Measurements from ENCODE around the gene IGIP. TPM values are rescaled to one million over a fixed set of nuclear protein-coding genes. Genes with fewer than 3 reads are reported as not detected.
A peak's percentile ranks its signal among the peaks of the same experiment; 100 is the strongest.

Gene IGIP
- polyA plus RNA-seq, 3 donors, result 0.08 to 0.75 TPM; not detected in 1

DNA sequence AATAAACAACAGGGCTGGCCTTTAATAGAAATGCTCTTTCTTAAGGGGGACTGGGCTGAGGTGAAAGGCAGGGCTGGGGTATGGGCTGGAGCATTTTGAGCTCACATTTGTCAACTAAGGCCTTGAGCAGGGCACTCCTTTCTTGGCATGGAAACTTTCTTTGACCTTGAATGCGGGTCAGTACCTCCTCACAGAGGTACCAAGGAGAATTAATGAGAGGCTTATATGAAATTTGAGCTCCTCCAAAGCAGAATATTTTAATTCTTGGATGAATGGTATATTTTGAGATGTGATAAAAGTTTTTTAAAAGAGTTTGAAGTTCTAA is 52.3 kb downstream of the IGIP start:
- TF ChIP-seq, protein P1, sequence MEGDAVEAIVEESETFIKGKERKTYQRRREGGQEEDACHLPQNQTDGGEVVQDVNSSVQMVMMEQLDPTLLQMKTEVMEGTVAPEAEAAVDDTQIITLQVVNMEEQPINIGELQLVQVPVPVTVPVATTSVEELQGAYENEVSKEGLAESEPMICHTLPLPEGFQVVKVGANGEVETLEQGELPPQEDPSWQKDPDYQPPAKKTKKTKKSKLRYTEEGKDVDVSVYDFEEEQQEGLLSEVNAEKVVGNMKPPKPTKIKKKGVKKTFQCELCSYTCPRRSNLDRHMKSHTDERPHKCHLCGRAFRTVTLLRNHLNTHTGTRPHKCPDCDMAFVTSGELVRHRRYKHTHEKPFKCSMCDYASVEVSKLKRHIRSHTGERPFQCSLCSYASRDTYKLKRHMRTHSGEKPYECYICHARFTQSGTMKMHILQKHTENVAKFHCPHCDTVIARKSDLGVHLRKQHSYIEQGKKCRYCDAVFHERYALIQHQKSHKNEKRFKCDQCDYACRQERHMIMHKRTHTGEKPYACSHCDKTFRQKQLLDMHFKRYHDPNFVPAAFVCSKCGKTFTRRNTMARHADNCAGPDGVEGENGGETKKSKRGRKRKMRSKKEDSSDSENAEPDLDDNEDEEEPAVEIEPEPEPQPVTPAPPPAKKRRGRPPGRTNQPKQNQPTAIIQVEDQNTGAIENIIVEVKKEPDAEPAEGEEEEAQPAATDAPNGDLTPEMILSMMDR (IDR thresholded peaks at IDR 0.05), result no peak
- Mint-ChIP-seq H3K27ac (peak overlapping the region in 1 of 7 donors; percentile 17), H3K27me3 (ENCODE audit: low read depth in 3 of 3) (peaks cover 1 to 9% (median 3%) of the 10 kb centered on the region in 3 donors), H3K9me3 (peaks cover 0 to 2% (median 0%) of the 10 kb centered on the region in 7 donors), H3K4me3 (no peak overlapping the region), H3K4me1 (peaks cover 29% of the 10 kb centered on the region), H3K36me3 (peaks cover 0 to 4% of the 10 kb centered on the region in 2 donors)
- no peaks in the 10 kb centered on the region for H3K9me3 ChIP-seq (replicated peaks in 1 of 2; ENCODE audit: control insufficient read depth in 1 of 2, insufficient read depth in 1 of 2, low read length in 2 of 2)
- H3K4me1 ChIP-seq (ENCODE audit: control insufficient read depth in 1 of 2, insufficient read depth in 2 of 2, low read length in 2 of 2), result peaks cover 25 to 26% of the 10 kb centered on the region in 2 donors
- H3K36me3 ChIP-seq (replicated peaks in 1 of 2; ENCODE audit: control insufficient read depth in 1 of 2, insufficient read depth in 2 of 2, low read length in 2 of 2), result no peaks in the 10 kb centered on the region
- no peaks in the 10 kb centered on the region for H3K27me3 ChIP-seq (ENCODE audit: control insufficient read depth in 2 of 2, insufficient read depth in 2 of 2, low read length in 2 of 2)
- H2AFZ ChIP-seq (ENCODE audit: insufficient read depth, low read depth, low read length, poor library complexity, severe bottlenecking), result no peak overlapping the region
- H3K9ac ChIP-seq (ENCODE audit: insufficient read depth, low read length, poor library complexity, severe bottlenecking), result no peak overlapping the region
- H3K4me2 ChIP-seq (replicated peaks; ENCODE audit: extremely low read depth, low read length, poor library complexity, severe bottlenecking), result no peak overlapping the region
- no CpG with 5 or more reads among the region's 1 CpG for WGBS (ENCODE audit: insufficient coverage)
- H3K27ac ChIP-seq (ENCODE audit: low read depth in 1 of 2, low read length in 2 of 2), result no peak overlapping the region
- H3K79me2 ChIP-seq (ENCODE audit: insufficient read depth, low read length), result peaks cover 7% of the 10 kb centered on the region
- no peaks in the 10 kb centered on the region for H4K20me1 ChIP-seq (ENCODE audit: insufficient read depth, low read length)
- H3K4me3 ChIP-seq (replicated peaks in 1 of 3; ENCODE audit: low read depth in 2 of 3, low read length in 3 of 3), result no peak overlapping the region
- intact Hi-C loops (cut with micrococcal nuclease), result no loop called here
- no peak for DNase-seq

DNA sequence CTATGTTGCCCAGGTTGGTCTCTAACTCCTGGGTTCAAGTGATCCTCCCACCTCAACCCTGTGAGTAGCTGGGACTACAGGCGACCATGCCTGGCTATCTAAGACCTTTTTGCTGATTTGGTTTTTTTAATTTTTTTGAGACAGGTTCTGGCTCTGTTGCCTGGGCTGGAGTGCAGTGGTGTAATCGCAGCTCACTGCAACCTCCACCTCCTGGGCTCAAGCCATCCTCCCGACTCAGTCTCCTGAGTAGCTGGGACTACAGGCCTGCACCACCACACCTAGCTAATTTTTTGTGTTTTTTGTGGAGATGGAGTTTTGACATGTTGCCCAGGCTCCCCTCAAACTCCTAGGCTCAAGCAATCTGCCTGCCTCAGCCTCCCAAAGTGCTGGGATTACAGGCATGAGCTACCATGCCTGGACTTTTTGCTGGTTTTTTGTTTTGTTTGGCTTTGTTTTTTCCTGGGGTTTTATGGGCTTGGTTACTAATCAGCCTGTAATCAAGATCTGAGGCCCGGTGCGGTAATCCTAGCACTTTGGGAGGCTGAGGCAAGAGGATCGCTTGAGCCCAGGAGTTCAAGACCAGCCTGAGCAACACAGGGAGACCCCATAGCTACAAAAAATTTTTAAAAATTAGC is 52.9 kb downstream of the IGIP start:
- H3K27ac Mint-ChIP-seq, result no peak overlapping the region
- intact Hi-C loops (cut with micrococcal nuclease), result no loop called here
- Histone ChIP-seq H3K9me3 (replicated peaks in 1 of 2; ENCODE audit: control insufficient read depth in 1 of 2, insufficient read depth in 1 of 2, low read length in 2 of 2) (no peaks in the 10 kb centered on the region), H3K9ac (ENCODE audit: insufficient read depth, low read length, poor library complexity, severe bottlenecking) (no peak overlapping the region), H3K79me2 (ENCODE audit: insufficient read depth, low read length) (peaks cover 7% of the 10 kb centered on the region), H3K27me3 (ENCODE audit: control insufficient read depth in 2 of 2, insufficient read depth in 2 of 2, low read length in 2 of 2) (no peaks in the 10 kb centered on the region), H3K4me3 (replicated peaks in 1 of 3; ENCODE audit: low read depth in 2 of 3, low read length in 3 of 3) (no peak overlapping the region), H3K27ac (ENCODE audit: low read depth in 1 of 2, low read length in 2 of 2) (no peak overlapping the region), H3K36me3 (replicated peaks in 1 of 2; ENCODE audit: control insufficient read depth in 1 of 2, insufficient read depth in 2 of 2, low read length in 2 of 2) (no peaks in the 10 kb centered on the region), H3K4me1 (ENCODE audit: control insufficient read depth in 1 of 2, insufficient read depth in 2 of 2, low read length in 2 of 2) (peaks cover 31 to 32% of the 10 kb centered on the region in 2 donors), H3K4me2 (replicated peaks; ENCODE audit: extremely low read depth, low read length, poor library complexity, severe bottlenecking) (no peak overlapping the region), H2AFZ (ENCODE audit: insufficient read depth, low read depth, low read length, poor library complexity, severe bottlenecking) (no peak overlapping the region), H4K20me1 (ENCODE audit: insufficient read depth, low read length) (no peaks in the 10 kb centered on the region)
- 94% methylated on average over 3 of the region's 6 CpGs for WGBS (ENCODE audit: insufficient coverage)
- TF ChIP-seq, protein P1 (IDR thresholded peaks at IDR 0.05), result no peak
- peaks cover 1 to 4% (median 3%) of the 10 kb centered on the region in 3 donors for H3K27me3 Mint-ChIP-seq (ENCODE audit: low read depth in 3 of 3)
- H3K4me1 Mint-ChIP-seq, result peaks cover 35% of the 10 kb centered on the region
- peaks cover 0 to 4% of the 10 kb centered on the region in 2 donors for H3K36me3 Mint-ChIP-seq
- no peak overlapping the region for H3K4me3 Mint-ChIP-seq
- DNase-seq, result no peak
- peaks cover 0 to 2% (median 0%) of the 10 kb centered on the region in 7 donors for H3K9me3 Mint-ChIP-seq

Other genes with a start within 250 kb of the IGIP start
- under 1 TPM in 1 of 3 donors, not detected in 2; 0.01 TPM for gene NRG2, start 82.6 kb upstream of the IGIP start, polyA plus RNA-seq
- gene PURA, start 11.8 kb upstream of the IGIP start, polyA plus RNA-seq, result 1 to 10 TPM; 1.1 to 1.6 (median 1.2) TPM
- 10 to 100 TPM; 14.0 to 40.0 (median 36.7) TPM for gene CYSTM1, start 49.3 kb downstream of the IGIP start, polyA plus RNA-seq
- gene PFDN1, start 177.2 kb downstream of the IGIP start, polyA plus RNA-seq, result 100 to 1,000 TPM in 1 of 3 donors, 10 to 100 TPM in 2; 44.7 to 105 (median 82.2) TPM
- 100 to 1,000 TPM in 1 of 3 donors, 10 to 100 TPM in 2; 25.2 to 548 (median 31.6) TPM for gene HBEGF, start 220.7 kb downstream of the IGIP start, polyA plus RNA-seq
- under 1 TPM in 1 of 3 donors, not detected in 2; 0.28 TPM for gene SLC4A9, start 234.3 kb downstream of the IGIP start, polyA plus RNA-seq